CD14-positive monocyte (primary cell): Measurements from ENCODE around the gene SYTL5. TPM values are rescaled to one million over a fixed set of nuclear protein-coding genes. Genes with fewer than 3 reads are reported as not detected.

Experiments used
- DNase-seq, 3 donors: peaks; one replicate each; pipeline ENCODE4 v3.0.0-alpha.2; 2011 to 2022
- H2AFZ ChIP-seq: 2 replicates; pipeline ENCODE4 v1.6.0; 2012; ENCODE audit warnings: mild to moderate bottlenecking, low read depth, low read length, inconsistent platforms; ENCODE audit not compliant: insufficient read depth, poor library complexity, severe bottlenecking
- H3K27ac ChIP-seq, 2 donors: 1 replicate in 1 of 2; 2 replicates in 1 of 2; pipeline ENCODE4 v1.5.1; 2012 to 2013; ENCODE audit warnings: low read length in 2 of 2, control low read depth in 1 of 2, inconsistent platforms in 1 of 2, low read depth in 1 of 2, mild to moderate bottlenecking in 1 of 2
- H3K27me3 ChIP-seq, 2 donors: one replicate each; pipeline versions ENCODE4 v1.6.0 to v1.6.1; 2011 to 2013; ENCODE audit warnings: low read length in 2 of 2; ENCODE audit not compliant: control insufficient read depth in 2 of 2, insufficient read depth in 2 of 2
- H3K36me3 ChIP-seq, 2 donors: replicated peaks in 1 of 2; 1 replicate in 1 of 2; 2 replicates in 1 of 2; pipeline versions ENCODE4 v1.5.1 to v1.6.1; 2012 to 2013; ENCODE audit warnings: low read length in 2 of 2, control low read depth in 1 of 2, inconsistent platforms in 1 of 2, mild to moderate bottlenecking in 1 of 2; ENCODE audit not compliant: insufficient read depth in 2 of 2, control insufficient read depth in 1 of 2
- H3K4me1 ChIP-seq, 2 donors: 1 replicate in 1 of 2; 2 replicates in 1 of 2; pipeline versions ENCODE4 v1.5.1 to v1.6.1; 2012 to 2013; ENCODE audit warnings: low read length in 2 of 2, control low read depth in 1 of 2, inconsistent platforms in 1 of 2, mild to moderate bottlenecking in 1 of 2, moderate library complexity in 1 of 2; ENCODE audit not compliant: insufficient read depth in 2 of 2, control insufficient read depth in 1 of 2
- H3K4me2 ChIP-seq: replicated peaks from 2 replicates; pipeline ENCODE3; 2012; ENCODE audit warnings: low read length, moderate library complexity, mild to moderate bottlenecking; ENCODE audit not compliant: poor library complexity, severe bottlenecking; ENCODE audit errors: extremely low read depth
- H3K4me3 ChIP-seq, 3 experiments: fragments of 200-600 bp in 1 of 3; sonication (generic) in 1 of 3; replicated peaks in 1 of 3; 1 replicate in 2 of 3; 2 replicates in 1 of 3; pipeline ENCODE4 v1.5.1; 2011 to 2013; ENCODE audit warnings: low read length in 3 of 3, mild to moderate bottlenecking in 3 of 3, control low read depth in 2 of 3, low read depth in 2 of 3, inconsistent platforms in 1 of 3, moderate library complexity in 1 of 3
- H3K79me2 ChIP-seq: 2 replicates; pipeline ENCODE4 v1.6.0; 2012; ENCODE audit warnings: mild to moderate bottlenecking, control low read depth, inconsistent platforms, low read length, moderate library complexity; ENCODE audit not compliant: insufficient read depth
- H3K9ac ChIP-seq: 2 replicates; pipeline ENCODE4 v1.6.0; 2017; ENCODE audit warnings: low read length, mild to moderate bottlenecking; ENCODE audit not compliant: insufficient read depth, poor library complexity, severe bottlenecking
- H3K9me3 ChIP-seq, 2 donors: replicated peaks in 1 of 2; 1 replicate in 1 of 2; 2 replicates in 1 of 2; pipeline versions ENCODE4 v1.5.1 to v1.6.1; 2012 to 2013; ENCODE audit warnings: low read length in 2 of 2, control low read depth in 1 of 2; ENCODE audit not compliant: control insufficient read depth in 1 of 2, insufficient read depth in 1 of 2
- H4K20me1 ChIP-seq: 2 replicates; pipeline ENCODE4 v1.6.0; 2012; ENCODE audit warnings: mild to moderate bottlenecking, low read length, control low read depth, moderate library complexity; ENCODE audit not compliant: insufficient read depth
- H3K27ac Mint-ChIP-seq, 7 donors: one replicate each; pipeline ENCODE4 v1.8.0; 2020; ENCODE audit warnings: mild to moderate bottlenecking in 7 of 7, mixed read lengths in 7 of 7, moderate library complexity in 6 of 7, inconsistent platforms in 2 of 7
- H3K27me3 Mint-ChIP-seq, 3 donors: one replicate each; pipeline ENCODE4 v1.8.0; 2021 to 2022; ENCODE audit warnings: low read depth in 3 of 3, mild to moderate bottlenecking in 3 of 3, mixed read lengths in 3 of 3, moderate library complexity in 3 of 3, inconsistent platforms in 1 of 3
- H3K36me3 Mint-ChIP-seq, 2 donors: one replicate each; pipeline ENCODE4 v1.8.0; 2020; ENCODE audit warnings: mixed read lengths in 2 of 2, inconsistent platforms in 1 of 2, mild to moderate bottlenecking in 1 of 2
- H3K4me1 Mint-ChIP-seq: one replicate; pipeline ENCODE4 v1.8.0; 2020; ENCODE audit warnings: mild to moderate bottlenecking, mixed read lengths
- H3K4me3 Mint-ChIP-seq, 2 donors: one replicate each; pipeline ENCODE4 v1.8.0; 2020; ENCODE audit warnings: mild to moderate bottlenecking in 2 of 2, mixed read lengths in 2 of 2, moderate library complexity in 1 of 2
- H3K9me3 Mint-ChIP-seq, 7 donors: one replicate each; pipeline ENCODE4 v1.8.0; 2020 to 2022; ENCODE audit warnings: mixed read lengths in 7 of 7, mild to moderate bottlenecking in 6 of 7, moderate library complexity in 6 of 7, inconsistent platforms in 2 of 7
- WGBS: methylation state at CpG from one replicate; pipeline ENCODE4 v1.1.5; 2013; ENCODE audit warnings: missing lambda C conversion rate; ENCODE audit not compliant: insufficient coverage; 5-methylcytosine and 5-hydroxymethylcytosine counted together
- intact Hi-C, 2 donors: fragments of 100-400 bp; cut with micrococcal nuclease; formaldehyde crosslinking; loops; one replicate each; pipeline versions ENCODE4 v1.15.0 to v1.15.1; 2023
- polyA plus RNA-seq, 3 donors: library from polyadenylated mRNA; depleted of rRNA in 1 of 3; unstranded in 2 of 3; stranded (reverse) in 1 of 3; fragments of 300-500 nt in 2 of 3; fragments of >200 nt in 1 of 3; fragmentation: Illumina TruSeq in 2 of 3; gene quantifications; 1 replicate in 2 of 3; 2 replicates in 1 of 3; pipeline ENCODE4 v1.2.3, GENCODE V29; 2012 to 2021
- TF ChIP-seq, protein P1 (sequence below): fragments of 200-600 bp; IDR thresholded peaks from one replicate; pipeline ENCODE4 v1.8.0; 2022; ENCODE audit warnings: antibody characterized with exemption, mild to moderate bottlenecking

Gene SYTL5
- polyA plus RNA-seq, 3 donors = not detected

DNA sequence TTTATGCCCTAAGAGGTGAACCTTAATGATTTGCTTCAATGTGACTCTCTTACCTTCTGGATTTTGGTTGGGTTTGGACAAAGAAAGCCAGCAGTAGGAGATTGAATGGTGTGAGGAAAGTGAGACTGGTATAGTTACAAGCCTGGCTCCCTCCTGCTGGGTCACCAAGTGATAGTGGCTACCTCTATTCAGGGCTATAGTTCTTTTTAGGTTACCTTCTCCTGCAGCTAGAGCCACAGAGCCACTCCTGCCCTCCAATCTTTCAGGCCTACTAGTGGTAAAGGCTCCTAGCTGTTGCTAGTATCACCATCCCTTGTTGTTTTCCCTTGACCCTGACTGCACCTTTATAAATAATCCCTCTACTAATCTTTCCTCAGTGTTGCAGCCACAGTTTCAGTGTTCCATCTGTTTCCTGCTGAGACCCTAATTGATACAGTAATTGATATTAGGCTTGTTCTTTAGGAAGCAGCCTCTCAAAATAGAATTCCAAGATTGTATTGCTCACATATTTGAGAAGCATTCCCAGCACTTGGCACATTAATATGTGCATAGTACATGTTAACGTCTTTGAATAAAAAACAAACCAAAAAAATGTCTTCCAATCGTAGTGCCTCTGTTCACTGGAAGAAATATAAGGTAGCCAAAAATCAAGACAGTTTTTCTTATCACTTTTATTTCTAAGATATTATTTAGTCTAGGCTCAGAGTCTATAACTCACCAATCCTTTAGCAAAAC, 132.0 kb downstream of the SYTL5 start:
- intact Hi-C loops = no loop called here
- no CpG with 5 or more reads among the region's 2 CpGs for WGBS

DNA sequence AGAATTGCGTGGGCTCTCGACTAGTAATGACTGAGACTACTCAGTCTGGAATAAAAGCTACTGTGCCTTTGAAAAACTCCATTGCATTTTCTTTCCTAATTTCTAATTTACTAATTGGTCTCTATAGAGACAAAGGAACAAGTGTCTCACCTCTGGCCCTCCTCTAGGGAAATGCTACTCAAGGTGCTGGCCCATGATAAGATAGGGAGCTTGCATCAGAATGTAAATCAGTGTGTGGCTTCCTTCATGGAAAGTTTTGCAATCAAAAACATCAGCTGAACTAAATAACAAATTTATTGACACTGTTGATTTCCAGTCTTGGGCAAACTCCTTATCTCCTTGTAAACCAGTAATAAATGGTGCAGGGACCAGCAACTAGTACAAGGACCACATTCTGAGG, 132.5 kb downstream of the SYTL5 start:
- TF ChIP-seq, protein P1, sequence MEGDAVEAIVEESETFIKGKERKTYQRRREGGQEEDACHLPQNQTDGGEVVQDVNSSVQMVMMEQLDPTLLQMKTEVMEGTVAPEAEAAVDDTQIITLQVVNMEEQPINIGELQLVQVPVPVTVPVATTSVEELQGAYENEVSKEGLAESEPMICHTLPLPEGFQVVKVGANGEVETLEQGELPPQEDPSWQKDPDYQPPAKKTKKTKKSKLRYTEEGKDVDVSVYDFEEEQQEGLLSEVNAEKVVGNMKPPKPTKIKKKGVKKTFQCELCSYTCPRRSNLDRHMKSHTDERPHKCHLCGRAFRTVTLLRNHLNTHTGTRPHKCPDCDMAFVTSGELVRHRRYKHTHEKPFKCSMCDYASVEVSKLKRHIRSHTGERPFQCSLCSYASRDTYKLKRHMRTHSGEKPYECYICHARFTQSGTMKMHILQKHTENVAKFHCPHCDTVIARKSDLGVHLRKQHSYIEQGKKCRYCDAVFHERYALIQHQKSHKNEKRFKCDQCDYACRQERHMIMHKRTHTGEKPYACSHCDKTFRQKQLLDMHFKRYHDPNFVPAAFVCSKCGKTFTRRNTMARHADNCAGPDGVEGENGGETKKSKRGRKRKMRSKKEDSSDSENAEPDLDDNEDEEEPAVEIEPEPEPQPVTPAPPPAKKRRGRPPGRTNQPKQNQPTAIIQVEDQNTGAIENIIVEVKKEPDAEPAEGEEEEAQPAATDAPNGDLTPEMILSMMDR = no peak
- H3K27ac ChIP-seq = no peak overlapping the region
- no peak overlapping the region for H3K4me3 ChIP-seq
- Mint-ChIP-seq H3K36me3 (no peaks in the 10 kb centered on the region), H3K4me3 (no peak overlapping the region), H3K9me3 (peaks cover 0 to 3% (median 0%) of the 10 kb centered on the region in 7 donors), H3K27ac (no peak overlapping the region), H3K27me3 (peaks cover 1 to 21% (median 3%) of the 10 kb centered on the region in 3 donors), H3K4me1 (no peaks in the 10 kb centered on the region)
- no peak overlapping the region for H2AFZ ChIP-seq
- H3K9ac ChIP-seq = no peak overlapping the region
- no peaks in the 10 kb centered on the region for H4K20me1 ChIP-seq
- H3K4me1 ChIP-seq = no peaks in the 10 kb centered on the region
- H3K9me3 ChIP-seq = no peaks in the 10 kb centered on the region
- no peaks in the 10 kb centered on the region for H3K36me3 ChIP-seq
- H3K79me2 ChIP-seq = no peaks in the 10 kb centered on the region
- H3K4me2 ChIP-seq = no peak overlapping the region
- intact Hi-C loops = no loop called here
- WGBS = no CpG with 5 or more reads among the region's 2 CpGs
- no peaks in the 10 kb centered on the region for H3K27me3 ChIP-seq
- no peak for DNase-seq

More for the DNA sequence above, 132.0 kb downstream of the SYTL5 start:
- no peaks in the 10 kb centered on the region for H3K4me1 ChIP-seq
- H3K36me3 ChIP-seq = no peaks in the 10 kb centered on the region
- H3K79me2 ChIP-seq = no peaks in the 10 kb centered on the region
- H3K27me3 Mint-ChIP-seq = peaks cover 1 to 17% (median 3%) of the 10 kb centered on the region in 3 donors
- no peak overlapping the region for H3K4me3 ChIP-seq
- no peak overlapping the region for H3K9ac ChIP-seq
- no peak for DNase-seq
- H3K9me3 ChIP-seq = no peaks in the 10 kb centered on the region
- peaks cover 0 to 3% (median 0%) of the 10 kb centered on the region in 7 donors for H3K9me3 Mint-ChIP-seq
- H3K4me2 ChIP-seq = no peak overlapping the region
- H3K4me1 Mint-ChIP-seq = no peaks in the 10 kb centered on the region
- H4K20me1 ChIP-seq = no peaks in the 10 kb centered on the region
- no peak overlapping the region for H3K4me3 Mint-ChIP-seq
- H3K36me3 Mint-ChIP-seq = no peaks in the 10 kb centered on the region
- no peak overlapping the region for H3K27ac ChIP-seq
- H2AFZ ChIP-seq = no peak overlapping the region
- TF ChIP-seq, protein P1 = no peak
- no peaks in the 10 kb centered on the region for H3K27me3 ChIP-seq
- H3K27ac Mint-ChIP-seq = no peak overlapping the region
